HG03469 (cell line): ENCODE measurements around the gene CD70.
"Not testable (repeated sequence)": the region's sequence is repeated elsewhere in the genome, so short reads cannot be mapped to it uniquely, and the experiment has no call there.

Experiments
- ATAC-seq: cut with Tn5 transposase; IDR thresholded peaks from one replicate; pipeline ENCODE4 v1.9.1; 2021; ENCODE audit warnings: mild to moderate bottlenecking, moderate library complexity, moderate number of reproducible peaks; ENCODE audit not compliant: unreplicated experiment

CD70 gene

DNA sequence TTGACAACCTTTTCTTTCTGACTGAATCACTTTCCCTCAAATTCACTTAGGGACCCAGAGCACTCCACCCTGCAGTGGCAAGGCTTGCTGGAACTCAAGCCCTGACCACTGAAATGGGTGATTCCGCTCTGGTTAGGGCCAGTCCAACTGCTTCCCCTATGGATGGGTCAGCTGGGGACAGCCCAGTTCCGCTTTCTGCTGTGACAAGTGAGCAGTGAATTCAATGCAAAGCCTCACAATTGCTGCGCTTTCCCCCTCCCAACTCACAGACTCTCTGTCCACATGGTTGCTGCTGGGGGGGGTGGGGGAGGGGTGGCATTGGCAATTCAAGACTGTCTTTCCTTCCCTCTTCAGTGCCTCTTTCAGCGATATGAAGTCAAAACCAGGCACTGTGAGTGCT is 18.7 kb downstream of the CD70 start:
- ATAC-seq, result no peak

DNA sequence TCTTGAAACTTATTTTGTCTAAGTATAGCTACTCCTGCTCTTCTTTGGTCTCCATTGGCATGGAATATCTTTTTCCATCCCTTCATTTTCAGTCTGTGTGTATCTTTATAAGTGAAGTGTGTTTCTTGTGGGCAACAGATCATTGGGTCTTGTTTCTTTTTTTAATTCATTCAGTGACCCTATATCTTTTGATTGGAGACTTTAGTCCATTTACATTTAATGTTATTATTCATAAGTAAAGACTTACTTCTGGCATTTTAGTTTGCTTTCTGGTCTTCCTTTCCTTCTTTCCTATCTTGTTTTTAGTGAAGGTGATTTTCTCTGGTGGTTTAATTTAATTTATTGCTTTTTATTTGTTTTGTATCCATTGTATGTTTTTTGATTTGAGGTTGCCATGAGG is 19.8 kb downstream of the CD70 start:
- ATAC-seq, result no peak

DNA sequence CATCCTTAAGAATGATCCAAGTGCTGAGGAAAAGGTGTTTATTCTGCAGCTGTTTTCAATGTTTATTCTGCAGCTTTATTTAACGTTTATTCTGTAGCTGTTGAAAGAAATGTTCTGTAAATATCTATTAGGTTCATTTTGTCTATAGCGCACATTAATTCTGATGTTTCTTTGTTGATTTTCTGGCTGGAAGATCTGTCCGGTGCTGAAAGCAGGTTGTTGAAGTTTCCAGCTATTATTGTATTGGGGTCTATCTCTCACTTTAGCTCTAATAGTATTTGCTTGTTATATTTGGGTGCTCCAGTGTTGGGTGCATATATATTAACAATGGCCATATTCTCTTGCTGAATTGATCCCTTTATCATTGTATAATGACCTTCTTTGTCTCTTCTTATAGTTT is 20.2 kb downstream of the CD70 start:
- no peak for ATAC-seq

DNA sequence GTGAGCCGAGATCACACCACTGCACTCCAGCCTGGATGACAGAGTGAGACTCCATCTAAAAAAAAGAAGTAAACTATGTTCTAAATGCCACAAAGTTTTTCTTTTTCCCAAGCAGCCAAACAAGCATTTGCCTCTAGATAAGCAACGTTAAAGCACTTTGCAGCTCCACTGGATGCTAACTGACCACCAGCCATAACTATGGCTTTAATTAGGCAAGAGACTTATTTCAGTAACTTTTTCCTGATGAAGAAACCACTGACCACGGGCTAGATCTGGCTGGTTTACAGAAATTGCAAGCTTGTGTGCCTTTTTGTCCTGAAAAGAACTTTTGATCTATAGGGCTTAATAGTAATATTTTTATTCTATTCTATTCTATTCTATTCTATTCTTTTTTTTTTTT is 22.1 kb downstream of the CD70 start:
- no peak for ATAC-seq

DNA sequence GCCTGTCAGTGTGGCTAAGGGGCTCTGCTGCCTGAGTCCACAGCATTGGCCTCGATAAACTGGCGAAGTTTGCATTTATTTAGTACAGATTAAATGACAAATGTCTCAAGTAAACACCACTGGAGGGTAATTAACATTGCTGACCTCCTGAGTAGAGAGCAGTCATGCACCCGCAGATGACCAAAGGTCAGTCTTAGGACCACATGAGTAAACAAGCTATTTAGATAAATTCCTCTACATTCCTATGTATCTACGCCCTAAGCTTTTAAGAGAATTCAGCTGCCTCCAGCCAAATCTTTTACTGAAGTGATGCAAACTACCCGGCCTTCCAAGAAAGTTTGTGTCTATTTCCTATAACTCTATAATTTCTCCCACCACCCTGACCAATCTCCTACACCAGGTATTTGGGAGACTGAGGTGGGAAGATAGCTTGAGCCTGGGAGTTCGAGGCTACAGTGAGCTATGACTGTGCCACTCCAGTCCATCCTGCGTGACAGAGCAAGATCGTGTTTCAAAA is 22.9 kb downstream of the CD70 start:
- no peak for ATAC-seq

DNA sequence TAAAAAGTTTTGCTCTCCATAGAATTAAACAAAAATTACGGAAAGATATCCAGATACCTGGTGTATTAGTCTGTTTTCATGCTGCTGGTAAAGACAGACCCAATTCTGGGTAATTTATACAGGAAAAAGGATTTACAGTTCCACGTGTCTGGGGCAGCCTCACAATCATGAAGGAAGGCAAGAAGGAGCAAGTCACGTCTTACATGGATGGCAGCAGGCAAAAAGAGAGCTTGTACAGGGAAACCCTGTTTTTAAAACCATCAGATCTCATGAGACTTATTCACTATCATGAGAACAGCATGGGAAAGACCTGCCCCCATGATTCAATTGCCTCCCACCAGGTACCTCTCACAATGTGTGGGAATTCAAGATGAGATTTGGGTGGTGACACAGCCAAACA is 24.2 kb downstream of the CD70 start:
- not testable (repeated sequence) for ATAC-seq

DNA sequence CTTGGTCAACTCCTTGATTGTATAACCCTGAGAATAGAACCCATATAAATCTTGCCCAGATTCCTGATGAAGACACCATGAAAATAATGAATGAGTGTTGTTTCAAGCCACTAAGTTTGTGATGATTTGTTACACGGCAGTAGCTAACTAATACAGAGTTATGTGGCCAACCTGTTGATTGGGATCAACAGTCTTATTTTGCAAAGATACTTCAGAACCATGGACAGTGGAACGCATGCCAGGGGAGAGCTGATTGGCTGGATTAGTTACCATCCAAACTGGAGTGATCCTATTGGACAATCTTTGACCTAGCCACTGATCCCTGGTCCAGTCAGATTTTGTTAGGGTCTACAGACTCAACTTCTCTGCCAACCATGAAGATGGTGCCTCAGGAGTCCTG is 26.6 kb downstream of the CD70 start:
- no peak for ATAC-seq

DNA sequence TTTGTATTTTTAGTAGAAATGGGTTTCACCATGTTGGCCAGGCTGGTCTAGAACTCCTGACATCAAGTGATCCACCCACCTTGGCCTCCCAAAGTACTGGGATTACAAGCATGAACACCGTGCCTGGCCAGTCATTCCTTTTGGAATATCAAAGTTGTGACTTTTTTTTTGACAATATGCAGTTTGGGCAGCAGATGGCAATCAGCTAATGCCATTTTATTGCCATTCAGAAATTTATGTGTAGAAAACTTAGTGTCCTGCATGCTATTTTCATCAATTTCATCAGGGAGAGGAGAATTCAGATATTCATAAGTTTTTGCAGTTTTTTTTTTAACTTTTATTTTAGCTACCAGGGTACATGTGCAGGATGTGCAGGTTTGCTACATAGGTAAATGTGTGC is 28.5 kb downstream of the CD70 start:
- ATAC-seq, result not testable (repeated sequence)

DNA sequence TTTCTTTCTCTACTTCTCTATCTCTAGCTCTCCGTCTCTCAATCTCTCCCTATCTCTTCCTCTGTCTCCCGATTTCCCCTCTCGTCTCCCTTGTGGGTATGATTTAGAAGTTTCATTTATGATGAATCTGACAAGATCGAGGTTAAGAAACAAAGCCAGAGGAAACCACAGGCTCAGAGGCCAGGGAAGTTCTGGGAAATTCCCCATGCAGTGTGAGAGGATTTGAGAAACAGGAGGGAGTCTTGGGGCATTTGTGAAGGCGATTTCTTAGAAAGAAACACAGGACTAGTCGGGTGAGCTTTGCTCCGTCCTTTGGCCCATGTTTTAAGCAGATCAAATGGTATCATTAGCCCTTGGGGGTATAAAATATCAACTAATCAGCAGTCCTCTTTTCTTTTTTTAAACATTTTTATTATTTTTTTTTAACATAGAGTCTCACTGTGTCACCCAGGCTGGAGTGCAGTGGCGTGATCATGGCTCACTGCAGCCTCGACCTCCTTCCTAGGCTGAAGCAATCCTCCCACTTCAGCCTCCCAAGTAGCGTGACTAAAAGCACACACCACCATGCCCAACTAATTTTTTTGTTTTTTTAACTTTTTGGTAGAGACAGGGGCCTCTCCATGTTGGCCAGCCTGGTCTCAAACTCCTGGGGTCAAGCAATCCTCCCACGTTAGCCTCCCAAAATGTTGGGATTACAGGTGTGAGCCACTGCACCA is 34.3 kb downstream of the CD70 start:
- ATAC-seq, result no peak

DNA sequence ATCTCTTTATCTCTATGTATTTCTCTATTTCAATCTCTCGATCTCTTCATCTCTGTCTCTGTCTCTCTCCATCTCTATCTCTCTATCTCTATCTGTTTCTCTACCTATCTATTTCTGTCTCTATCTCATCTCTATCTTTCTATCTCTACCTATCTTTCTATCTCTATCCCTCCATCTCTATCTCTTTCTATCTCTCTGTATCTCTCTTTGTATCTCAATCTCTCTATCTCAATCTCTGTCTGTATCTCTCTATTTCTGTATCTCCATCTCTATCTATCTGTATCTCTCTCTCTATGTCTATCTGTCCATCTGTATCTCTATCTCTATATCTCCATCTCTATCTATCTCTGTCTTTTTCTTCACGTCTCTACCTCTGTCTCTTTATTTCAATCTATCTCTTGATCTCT is 34.9 kb downstream of the CD70 start:
- no peak for ATAC-seq

DNA sequence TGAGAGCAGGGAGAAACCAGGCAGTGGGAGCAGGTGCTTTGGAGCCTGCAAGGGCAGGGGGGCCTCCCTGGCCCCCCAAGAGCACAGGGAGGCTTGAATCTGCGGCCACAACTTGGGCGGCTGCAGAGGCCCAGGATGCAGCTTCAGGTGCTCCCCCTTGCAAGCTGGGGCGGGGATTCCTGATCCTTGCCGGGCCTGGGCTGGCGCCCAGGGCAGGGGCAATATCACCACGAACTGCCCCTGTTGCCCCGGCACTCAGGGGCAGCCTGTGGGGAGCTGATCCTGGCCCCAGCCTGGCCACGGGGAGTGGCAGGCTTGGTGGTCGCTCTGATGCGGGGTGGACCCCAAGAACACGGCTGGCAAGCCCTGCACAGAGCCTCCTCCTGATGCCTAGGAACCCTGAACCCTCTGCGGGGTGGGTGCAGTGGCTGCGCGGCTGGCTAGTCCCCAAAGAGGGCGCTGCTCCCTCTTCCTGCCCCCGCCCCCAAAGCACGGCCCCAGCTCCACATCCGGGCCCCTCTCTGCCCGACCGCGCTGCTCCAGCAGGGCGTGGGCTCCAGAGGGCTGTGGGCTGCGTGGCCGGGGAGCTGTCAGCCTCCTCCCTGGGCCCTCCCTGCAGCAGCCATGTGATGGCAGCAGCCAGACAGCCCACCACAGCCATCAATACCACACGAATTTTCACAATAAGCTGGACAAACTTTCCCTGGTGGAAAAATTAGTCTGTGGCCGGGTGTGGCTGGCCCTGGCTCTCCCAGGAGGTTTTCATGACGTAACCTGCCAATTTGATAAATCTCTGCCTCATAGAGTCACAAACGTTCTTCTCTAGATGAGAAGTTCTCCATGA is 39.1 kb downstream of the CD70 start:
- ATAC-seq, result no peak

DNA sequence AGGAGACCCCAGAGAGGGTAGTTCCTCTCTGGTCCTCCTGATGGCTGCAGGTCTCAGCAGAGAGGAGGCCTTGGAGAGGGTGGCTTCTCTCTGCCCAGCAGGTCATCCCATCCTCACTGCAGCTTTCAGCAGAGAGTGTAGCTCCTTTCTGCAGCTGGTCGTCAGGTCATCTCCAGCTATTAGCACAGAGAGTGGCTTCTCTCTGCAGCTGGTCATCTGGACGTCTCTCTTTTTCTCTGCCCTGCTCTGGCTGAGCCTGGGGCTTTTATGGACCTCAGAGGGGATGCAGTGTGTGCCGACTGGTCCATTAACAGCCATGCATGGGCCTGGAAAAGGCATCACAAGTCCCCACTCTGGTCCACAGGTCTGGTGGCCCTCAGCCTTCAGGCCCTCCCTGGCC is 39.9 kb downstream of the CD70 start:
- ATAC-seq, result no peak

DNA sequence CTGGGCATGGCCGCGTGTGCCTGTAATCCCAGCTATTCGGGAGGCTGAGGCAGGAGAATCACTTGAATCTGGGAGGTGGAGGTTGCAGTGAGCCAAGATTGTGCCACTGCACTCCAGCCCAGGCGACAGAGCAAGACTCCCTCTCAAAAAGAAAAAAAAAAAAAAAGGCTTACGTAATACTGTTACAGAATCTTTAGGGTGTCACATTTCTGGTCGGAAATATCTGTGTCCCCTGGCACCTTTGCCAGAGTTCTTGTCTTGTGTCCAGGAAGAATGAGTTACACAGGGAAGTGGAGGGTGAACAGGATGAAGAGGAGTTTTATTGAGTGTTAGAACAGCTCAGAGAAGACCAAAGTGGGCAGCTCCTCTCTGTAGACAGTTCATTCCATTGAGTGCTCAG is 40.3 kb downstream of the CD70 start:
- not testable (repeated sequence) for ATAC-seq

DNA sequence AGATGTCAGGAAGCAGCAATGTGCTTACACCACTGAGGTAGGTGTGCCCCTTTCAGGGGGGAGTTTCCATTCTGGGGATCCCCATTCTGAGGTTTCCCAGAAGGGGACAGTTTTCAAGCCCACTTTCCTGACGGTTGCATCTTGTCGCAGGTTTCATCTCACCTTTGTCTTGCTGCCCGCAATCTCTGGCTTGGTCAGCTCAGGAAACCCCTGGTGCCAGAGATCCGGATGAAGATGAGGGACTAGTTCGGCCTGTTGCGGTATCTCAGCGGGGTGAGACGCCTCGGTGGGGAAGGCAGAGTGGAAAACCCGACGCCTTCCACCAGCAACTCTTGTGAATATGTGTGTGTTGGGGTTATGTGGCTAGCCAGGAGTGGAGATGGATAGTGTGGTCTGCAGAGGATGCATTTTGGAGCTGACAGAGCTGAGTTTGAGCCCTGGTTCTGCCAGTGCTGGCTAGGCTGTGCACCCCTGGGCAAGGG is 47.0 kb downstream of the CD70 start:
- no peak for ATAC-seq

DNA sequence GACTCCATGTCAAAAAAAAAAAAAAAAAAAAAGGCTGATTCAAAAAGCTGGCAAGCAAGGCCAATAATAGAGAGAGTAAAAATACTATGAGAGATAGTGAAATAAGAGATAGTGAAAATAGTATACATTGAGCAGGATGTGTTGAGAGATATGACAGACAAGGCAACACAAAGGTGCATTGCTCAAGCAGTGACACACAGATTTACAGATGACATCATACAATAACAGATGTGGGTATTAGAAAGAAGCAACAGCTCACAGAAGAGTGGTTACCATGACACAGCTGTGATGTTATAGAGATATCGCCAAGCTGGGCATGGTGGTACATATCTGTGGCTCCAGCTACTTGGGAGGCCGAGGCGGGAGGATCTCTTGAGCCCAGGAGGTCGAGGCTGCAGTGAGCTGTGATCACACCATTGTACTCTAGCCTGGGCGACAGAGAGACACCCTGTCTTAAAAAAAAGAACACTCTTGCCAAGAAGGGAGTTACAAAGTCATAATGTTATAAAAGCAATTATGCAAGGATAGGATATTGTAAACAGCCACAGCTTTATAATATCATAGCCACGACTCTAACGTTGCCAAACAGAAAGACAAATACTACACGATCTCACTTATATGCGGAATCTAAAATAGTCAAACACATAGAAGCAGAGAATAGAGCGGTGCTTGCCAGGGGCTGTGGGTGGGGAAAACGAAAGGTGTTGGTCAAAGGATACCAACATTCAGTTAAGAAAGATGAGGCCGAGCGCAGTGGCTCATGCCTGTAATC is 49.8 kb downstream of the CD70 start:
- no peak for ATAC-seq

DNA sequence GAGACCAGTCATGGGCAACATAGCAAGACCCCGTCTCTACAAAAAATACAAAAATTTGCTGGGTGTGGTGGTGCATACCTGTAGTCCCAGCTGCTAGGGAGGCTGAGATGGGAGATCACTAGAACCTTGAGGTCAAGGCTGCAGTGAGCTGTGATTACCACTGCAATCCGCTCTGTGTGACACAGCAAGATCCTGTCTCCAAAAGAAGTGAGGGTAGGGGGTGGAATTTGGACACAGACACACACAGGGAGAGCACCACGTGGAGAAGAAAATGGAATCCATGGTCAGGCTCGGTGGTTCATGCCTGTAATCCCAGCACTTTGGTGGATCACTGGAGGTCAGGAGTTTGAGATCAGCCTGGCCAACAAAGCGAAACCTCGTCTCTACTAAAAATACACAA is 51.4 kb downstream of the CD70 start:
- ATAC-seq, result no peak
